ENCODE results near the gene ADCY1.

DNA sequence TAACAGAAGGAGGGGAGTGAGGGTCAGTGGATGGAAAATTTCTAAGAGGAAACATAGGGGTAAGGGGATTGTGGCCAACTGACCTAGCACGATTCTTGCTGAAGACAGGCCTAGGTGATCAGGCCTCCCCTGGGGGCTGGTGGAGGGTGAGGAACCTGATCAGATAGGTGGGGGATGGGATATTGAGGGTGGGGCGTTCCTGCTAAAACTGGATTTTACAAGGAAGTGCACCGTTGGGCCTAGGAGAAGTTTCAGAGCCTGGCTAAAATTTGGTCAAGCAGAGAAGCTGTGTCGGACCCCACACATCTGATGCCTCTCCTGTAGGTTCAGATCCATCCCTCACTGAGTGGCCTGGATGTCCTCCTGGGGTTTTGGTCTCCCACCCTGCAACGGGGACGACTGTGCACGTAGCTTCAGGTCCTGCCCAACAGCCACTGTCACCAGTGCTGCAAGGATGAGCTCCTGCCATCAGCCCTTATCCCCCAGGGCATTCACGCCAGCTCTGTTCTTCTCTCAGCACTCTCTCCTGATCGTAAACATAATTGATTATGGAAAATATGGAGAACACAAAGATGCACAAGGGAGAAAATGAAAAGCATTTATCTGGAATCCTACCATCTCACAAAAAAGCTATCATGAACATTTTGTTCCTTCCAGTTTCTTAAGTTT, 89.9 kb downstream of the ADCY1 start:
- TF ChIP-seq CTCF (IDR thresholded peaks at IDR 0.05; ENCODE audit: low read depth, low read length) = no peak
- no peak for TF ChIP-seq EZH2phosphoT487 (IDR thresholded peaks at IDR 0.05; ENCODE audit: low read depth)

Data from OCI-LY3 (cell line).